ENCODE results near the gene ZKSCAN2. TPM values are rescaled to one million over a fixed set of nuclear protein-coding genes. Genes with fewer than 3 reads are reported as not detected.

The ZKSCAN2 gene
- total RNA-seq, 2 donors from 2014 or later = 1.8 to 4.0 TPM

DNA sequence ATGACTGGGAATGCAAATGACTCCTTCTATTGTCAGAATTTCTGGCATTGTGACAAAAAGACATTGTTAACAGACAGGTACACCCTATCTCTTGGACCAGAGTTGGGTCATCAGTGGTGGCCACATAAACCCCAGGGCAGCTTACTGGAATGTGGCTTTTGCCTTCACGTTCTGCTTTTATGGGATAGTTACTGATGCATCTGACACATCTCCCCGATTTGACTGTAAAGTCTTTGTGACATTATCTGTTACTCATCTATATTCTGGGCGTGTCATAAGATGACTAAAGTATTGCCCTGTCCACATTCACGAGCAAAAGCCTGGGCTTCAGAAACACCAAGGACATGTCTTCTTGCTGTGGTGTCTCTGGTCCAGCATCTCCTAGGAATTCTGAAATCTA, 59.6 kb downstream of the ZKSCAN2 start:
- no peak overlapping the region for H3K27ac ChIP-seq
- intact Hi-C loops (cut with DNase I) = no loop called here
- H3K27me3 ChIP-seq = no peaks in the 10 kb centered on the region
- ATAC-seq = no peak
- DNase-seq = no peak
- TF ChIP-seq, protein P1, sequence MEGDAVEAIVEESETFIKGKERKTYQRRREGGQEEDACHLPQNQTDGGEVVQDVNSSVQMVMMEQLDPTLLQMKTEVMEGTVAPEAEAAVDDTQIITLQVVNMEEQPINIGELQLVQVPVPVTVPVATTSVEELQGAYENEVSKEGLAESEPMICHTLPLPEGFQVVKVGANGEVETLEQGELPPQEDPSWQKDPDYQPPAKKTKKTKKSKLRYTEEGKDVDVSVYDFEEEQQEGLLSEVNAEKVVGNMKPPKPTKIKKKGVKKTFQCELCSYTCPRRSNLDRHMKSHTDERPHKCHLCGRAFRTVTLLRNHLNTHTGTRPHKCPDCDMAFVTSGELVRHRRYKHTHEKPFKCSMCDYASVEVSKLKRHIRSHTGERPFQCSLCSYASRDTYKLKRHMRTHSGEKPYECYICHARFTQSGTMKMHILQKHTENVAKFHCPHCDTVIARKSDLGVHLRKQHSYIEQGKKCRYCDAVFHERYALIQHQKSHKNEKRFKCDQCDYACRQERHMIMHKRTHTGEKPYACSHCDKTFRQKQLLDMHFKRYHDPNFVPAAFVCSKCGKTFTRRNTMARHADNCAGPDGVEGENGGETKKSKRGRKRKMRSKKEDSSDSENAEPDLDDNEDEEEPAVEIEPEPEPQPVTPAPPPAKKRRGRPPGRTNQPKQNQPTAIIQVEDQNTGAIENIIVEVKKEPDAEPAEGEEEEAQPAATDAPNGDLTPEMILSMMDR (IDR thresholded peaks at IDR 0.05) = no peak
- no peak for TF ChIP-seq POLR2A (IDR thresholded peaks at IDR 0.05)
- WGBS, 2 donors = 88 to 91% methylated on average over 4 of the region's 4 CpGs
- H3K4me1 ChIP-seq = no peaks in the 10 kb centered on the region
- no peaks in the 10 kb centered on the region for H3K36me3 ChIP-seq (replicated peaks in 1 of 2; ENCODE audit: insufficient read depth in 1 of 2, low read depth in 2 of 2)
- H3K4me3 ChIP-seq = no peak overlapping the region
- H3K9me3 ChIP-seq = no peaks in the 10 kb centered on the region

DNA sequence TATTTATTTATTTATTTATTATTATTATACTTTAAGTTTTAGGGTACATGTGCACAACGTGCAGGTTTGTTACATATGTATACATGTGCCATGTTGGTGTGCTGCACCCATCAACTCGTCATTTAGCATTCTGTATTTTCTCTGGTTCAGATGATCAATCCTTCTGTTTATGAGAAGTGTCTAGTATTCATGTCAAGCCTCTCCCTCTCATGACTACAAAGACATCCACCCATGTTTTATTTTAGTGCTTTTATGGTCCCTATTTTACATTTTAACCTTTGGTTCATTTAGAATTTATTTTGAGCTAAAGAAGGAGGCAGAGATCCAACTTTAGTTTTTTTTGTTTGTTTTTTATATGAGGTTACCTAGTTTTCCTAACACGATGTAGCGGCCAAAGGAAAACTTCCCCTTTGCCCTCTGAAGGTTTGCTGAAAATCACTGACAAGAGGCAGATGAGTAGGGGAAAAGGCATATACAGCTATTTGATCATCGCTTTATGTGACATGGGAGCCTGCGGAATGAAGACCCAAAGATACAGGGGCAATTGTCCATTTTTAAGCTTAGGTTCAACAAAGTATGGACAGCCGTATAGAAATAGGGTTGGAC, 63.3 kb downstream of the ZKSCAN2 start:
- H3K27me3 ChIP-seq = no peaks in the 10 kb centered on the region
- H3K4me1 ChIP-seq = no peaks in the 10 kb centered on the region
- no peak overlapping the region for H3K27ac ChIP-seq
- intact Hi-C loops (cut with DNase I) = no loop called here
- 89 to 90% methylated on average over 7 of the region's 7 CpGs for WGBS, 2 donors
- DNase-seq (no peak), ATAC-seq (no peak)
- no peaks in the 10 kb centered on the region for H3K36me3 ChIP-seq (replicated peaks in 1 of 2; ENCODE audit: insufficient read depth in 1 of 2, low read depth in 2 of 2)
- no peaks in the 10 kb centered on the region for H3K9me3 ChIP-seq
- H3K4me3 ChIP-seq = no peak overlapping the region
- no peak for TF ChIP-seq POLR2A (IDR thresholded peaks at IDR 0.05)
- TF ChIP-seq, protein P1 (IDR thresholded peaks at IDR 0.05) = no peak

DNA sequence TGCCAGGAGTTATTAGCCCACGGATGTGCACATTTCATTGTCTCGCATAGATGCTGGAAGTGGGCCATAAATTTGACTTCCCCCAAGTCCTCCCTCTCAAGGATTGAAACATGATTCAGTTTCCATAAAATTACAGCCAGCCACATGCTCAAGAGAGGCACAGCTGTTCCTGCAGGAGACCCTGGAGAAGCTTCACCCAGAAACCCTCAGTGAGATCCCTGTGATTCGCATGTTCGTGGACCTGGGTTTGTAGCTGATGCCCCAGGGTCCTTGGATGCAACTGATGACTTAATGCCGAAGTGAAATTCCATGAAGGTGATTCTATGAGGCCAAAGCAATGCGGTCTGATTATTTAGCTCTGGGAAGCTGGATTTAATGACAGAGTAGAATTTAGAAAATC, 65.5 kb downstream of the ZKSCAN2 start:
- H3K4me1 ChIP-seq = no peaks in the 10 kb centered on the region
- intact Hi-C loops (cut with DNase I) = no loop called here
- no peaks in the 10 kb centered on the region for H3K27me3 ChIP-seq
- ATAC-seq (no peak), DNase-seq (no peak)
- no peaks in the 10 kb centered on the region for H3K9me3 ChIP-seq
- H3K36me3 ChIP-seq (replicated peaks in 1 of 2; ENCODE audit: insufficient read depth in 1 of 2, low read depth in 2 of 2) = no peaks in the 10 kb centered on the region
- no peak overlapping the region for H3K27ac ChIP-seq
- no peak for TF ChIP-seq POLR2A (IDR thresholded peaks at IDR 0.05)
- TF ChIP-seq, protein P1 (IDR thresholded peaks at IDR 0.05) = no peak
- WGBS, 2 donors = 82 to 91% methylated on average over 6 of the region's 6 CpGs
- no peak overlapping the region for H3K4me3 ChIP-seq

DNA sequence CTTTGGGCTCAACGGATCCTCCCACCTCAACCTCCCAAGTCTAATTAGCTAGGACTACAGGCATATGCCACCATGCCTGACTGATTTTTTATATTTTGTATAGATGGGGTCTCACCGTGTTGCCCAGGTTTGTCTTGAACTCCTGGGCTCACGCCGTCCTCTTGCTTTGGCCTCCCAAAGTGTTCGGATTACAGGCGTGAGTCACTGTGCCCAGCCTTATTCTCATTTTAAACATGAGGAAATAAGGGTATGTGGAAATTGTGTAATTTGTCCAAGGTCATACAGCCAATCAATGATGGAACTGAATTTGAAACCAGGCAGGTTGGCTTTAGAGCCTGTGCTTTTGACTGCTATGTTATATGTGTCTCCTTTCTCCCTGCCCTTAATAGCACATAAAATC, 68.3 kb downstream of the ZKSCAN2 start:
- WGBS, 2 donors = 84 to 94% methylated on average over 6 of the region's 6 CpGs
- ATAC-seq = no peak
- intact Hi-C loops (cut with DNase I) = no loop called here

DNA sequence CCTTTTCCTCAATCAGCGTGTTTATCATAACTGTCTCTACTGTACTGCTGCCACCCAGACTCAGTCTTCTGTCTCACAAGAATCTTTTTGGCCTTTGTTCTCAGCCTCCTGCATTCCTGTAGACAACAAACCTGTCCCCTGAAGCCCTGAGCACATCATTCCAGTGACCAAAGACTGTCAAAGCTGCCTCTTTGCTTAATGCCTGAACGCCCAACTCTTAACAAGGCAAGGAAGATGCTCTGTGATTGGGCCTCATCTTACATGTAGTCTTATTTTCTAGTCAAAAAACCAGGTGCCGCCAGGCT, 70.2 kb downstream of the ZKSCAN2 start:
- H3K9me3 ChIP-seq = no peaks in the 10 kb centered on the region
- intact Hi-C loops (cut with DNase I) = no loop called here
- H3K4me1 ChIP-seq = no peaks in the 10 kb centered on the region
- no peaks in the 10 kb centered on the region for H3K27me3 ChIP-seq
- no peak for TF ChIP-seq POLR2A (IDR thresholded peaks at IDR 0.05)
- TF ChIP-seq, protein P1 (IDR thresholded peaks at IDR 0.05) = no peak
- DNase-seq = no peak
- no peak overlapping the region for H3K4me3 ChIP-seq
- WGBS, 2 donors = 97 to 100% methylated on average over 3 of the region's 3 CpGs
- H3K36me3 ChIP-seq (replicated peaks in 1 of 2; ENCODE audit: insufficient read depth in 1 of 2, low read depth in 2 of 2) = no peaks in the 10 kb centered on the region
- H3K27ac ChIP-seq = no peak overlapping the region
- ATAC-seq = no peak

More for the DNA sequence above, 68.3 kb downstream of the ZKSCAN2 start:
- TF ChIP-seq, protein P1 (IDR thresholded peaks at IDR 0.05) = no peak
- no peak for TF ChIP-seq POLR2A (IDR thresholded peaks at IDR 0.05)
- Histone ChIP-seq H3K27me3 (no peaks in the 10 kb centered on the region), H3K36me3 (replicated peaks in 1 of 2; ENCODE audit: insufficient read depth in 1 of 2, low read depth in 2 of 2) (no peaks in the 10 kb centered on the region), H3K4me3 (no peak overlapping the region), H3K27ac (no peak overlapping the region), H3K4me1 (no peaks in the 10 kb centered on the region), H3K9me3 (no peaks in the 10 kb centered on the region)
- DNase-seq = no peak

Data from body of pancreas (tissue), 4 donors.